BJ (cell line): ENCODE data around the gene PIGV. TPM values are rescaled to one million over a fixed set of nuclear protein-coding genes. Genes with fewer than 3 reads are reported as not detected.
"Not testable (repeated sequence)": the region's sequence is repeated elsewhere in the genome, so short reads cannot be mapped to it uniquely, and the experiment has no call there.

Experiments used
- CTCF ChIA-PET: fragments of 350-600 bp; formaldehyde crosslinking; extraction: SDS; loops from one replicate; lab custom pipeline; 2021; ENCODE audit warnings: antibody characterized with exemption, inconsistent platforms; lab: Yijun Ruan, JAX
- POLR2A ChIA-PET: fragments of 300-600 bp; sonication (Branson Sonifier 250); formaldehyde crosslinking; extraction: SDS; loops from one replicate; lab custom pipeline; 2021; ENCODE audit warnings: antibody characterized with exemption; lab: Charles Lee
- DNase-seq: peaks from one replicate; pipeline ENCODE4 v3.0.0-alpha.2; 2011; ENCODE audit warnings: low read depth
- H3K27me3 ChIP-seq: 2 replicates; pipeline ENCODE4 v1.6.0; 2011; ENCODE audit warnings: low read length; ENCODE audit not compliant: control insufficient read depth, insufficient read depth
- H3K36me3 ChIP-seq: 2 replicates; pipeline ENCODE4 v1.5.1; 2011; ENCODE audit warnings: low read length; ENCODE audit not compliant: control insufficient read depth, insufficient read depth
- H3K4me3 ChIP-seq: 2 replicates; pipeline ENCODE4 v1.5.1; 2011; ENCODE audit warnings: low read depth, mild to moderate bottlenecking, control low read depth, low read length
- CTCF ChIP-seq: IDR thresholded peaks from 2 replicates; pipeline ENCODE4 v1.5.1; 2011; ENCODE audit warnings: low read depth, mild to moderate bottlenecking, control low read depth, inconsistent platforms, low read length, moderate library complexity; ENCODE audit not compliant: insufficient read depth
- polyA plus RNA-seq: library from polyadenylated mRNA; depleted of rRNA; stranded (reverse); fragments of >200 nt; gene quantifications from 2 replicates; pipeline ENCODE4 v1.2.3, GENCODE V29; 2011; rRNA removed
- small RNA-seq: library from RNA; depleted of rRNA; stranded (forward); fragments of <200 nt; gene quantifications from one replicate; pipeline ENCODE3, GENCODE V24; 2012; ENCODE audit warnings: low replicate concordance, low read depth; ENCODE audit not compliant: insufficient read length

PIGV gene
- polyA plus RNA-seq, 1 experiment, result 28.0 TPM

- no peak for TF ChIP-seq CTCF
- no peak overlapping the region for H3K4me3 ChIP-seq
- no peak for DNase-seq
- POLR2A ChIA-PET, result no interaction called here
- CTCF ChIA-PET, result interaction anchor here (1.1 to 1.3 kb wide), 2 partner anchors 14 to 47 kb away, joined by 3 to 4 read pairs; partner anchors contain the start of gene ZDHHC18
- H3K27me3 ChIP-seq, result no peaks in the 10 kb centered on the region
- H3K36me3 ChIP-seq, result peaks cover 17% of the 10 kb centered on the region
Measured at GRCh38 chr1:26839779-26840178, 52.0 kb downstream of the PIGV start.

GRCh38 chr1:26844424-26845196 lies 56.9 kb downstream of the PIGV start:
- ChIA-PET CTCF (interaction anchor here (0.9 kb wide), 1 partner anchor 19 kb away, joined by 4 read pairs; the partner anchor contains the start of gene ZDHHC18), POLR2A (no interaction called here)
- no peak overlapping the region for H3K4me3 ChIP-seq
- TF ChIP-seq CTCF, result no peak
- peaks cover 11% of the 10 kb centered on the region for H3K36me3 ChIP-seq
- H3K27me3 ChIP-seq, result no peaks in the 10 kb centered on the region
- no peak for DNase-seq

- CTCF ChIA-PET, result interaction anchor here (0.6 to 2.7 kb wide), 6 partner anchors 11 to 359 kb away, joined by 3 to 13 read pairs (median 3); no protein-coding TSS in a partner anchor
- H3K4me3 ChIP-seq, DNase-seq, H3K27me3 ChIP-seq, POLR2A ChIA-PET: not testable (repeated sequence)
- H3K36me3 ChIP-seq, result peaks cover 24% of the 10 kb centered on the region
Measured at GRCh38 chr1:26847826-26848225, 60.1 kb downstream of the PIGV start.

Small RNAs within 50 kb of the gene (small RNA-seq; reads per million reads assigned to genes)
- gene RN7SL165P, result not detected

Other genes starting within 250 kb of the PIGV start
- gene ARID1A, start 91.9 kb upstream of the PIGV start, polyA plus RNA-seq, result 9.3 and 16.0 TPM in 2 replicates
- 26.6 and 42.1 TPM in 2 replicates for gene ZDHHC18, start 38.7 kb downstream of the PIGV start, polyA plus RNA-seq
- 0.20 TPM in 1 of 2 replicates, not detected in the other for gene SFN, start 75.2 kb downstream of the PIGV start, polyA plus RNA-seq
- 35.3 and 44.9 TPM in 2 replicates for gene GPN2, start 102.3 kb downstream of the PIGV start, polyA plus RNA-seq
- 5.7 and 12.2 TPM in 2 replicates for gene GPATCH3, start 112.5 kb downstream of the PIGV start, polyA plus RNA-seq
- gene NR0B2, start 126.0 kb downstream of the PIGV start, polyA plus RNA-seq, result not detected in 2 replicates
- gene NUDC, start 133.8 kb downstream of the PIGV start, polyA plus RNA-seq, result 40.7 and 43.7 TPM in 2 replicates
- 0.04 TPM in 1 of 2 replicates, not detected in the other for gene KDF1, start 172.5 kb downstream of the PIGV start, polyA plus RNA-seq
- 68.9 and 75.4 TPM in 2 replicates for gene TRNP1, start 205.7 kb downstream of the PIGV start, polyA plus RNA-seq
- gene TENT5B, start 224.9 kb downstream of the PIGV start, polyA plus RNA-seq, result 1.7 and 3.9 TPM in 2 replicates